ENCODE results near the gene GOPC. TPM values are rescaled to one million over a fixed set of nuclear protein-coding genes. Genes with fewer than 3 reads are reported as not detected.

The GOPC gene
- total RNA-seq, 1 donor from 2014 or later: 49.0 TPM

DNA sequence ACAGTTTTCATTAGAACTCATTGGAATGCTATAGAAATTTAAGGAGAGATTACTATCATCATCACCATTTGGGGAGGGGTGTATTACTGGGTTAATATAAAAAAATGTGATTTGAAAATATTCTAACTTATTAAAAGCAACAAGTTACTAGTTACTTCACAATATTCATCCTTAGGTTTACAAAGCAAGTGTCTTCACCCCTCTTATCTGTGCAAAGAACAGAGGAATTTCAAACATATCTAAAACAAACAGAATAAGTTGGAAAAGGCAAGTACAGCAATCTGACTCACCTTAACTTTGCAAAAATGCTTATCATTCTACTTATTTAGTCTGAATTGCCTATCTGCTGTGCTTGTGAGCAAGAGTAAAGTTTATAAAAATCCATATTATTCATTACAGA lies 87.0 kb downstream of the GOPC start:
- Histone ChIP-seq H3K36me3 (ENCODE audit: control insufficient read depth, insufficient read depth, low read length) (peaks cover 1% of the 10 kb centered on the region), H3K27me3 (ENCODE audit: control insufficient read depth, insufficient read depth, low read length) (no peaks in the 10 kb centered on the region), H3K4me3 (ENCODE audit: low read depth, low read length) (no peak overlapping the region)
- no peak for FAIRE-seq
- DNase-seq (ENCODE audit: low read depth): no peak
- TF ChIP-seq, protein P1, sequence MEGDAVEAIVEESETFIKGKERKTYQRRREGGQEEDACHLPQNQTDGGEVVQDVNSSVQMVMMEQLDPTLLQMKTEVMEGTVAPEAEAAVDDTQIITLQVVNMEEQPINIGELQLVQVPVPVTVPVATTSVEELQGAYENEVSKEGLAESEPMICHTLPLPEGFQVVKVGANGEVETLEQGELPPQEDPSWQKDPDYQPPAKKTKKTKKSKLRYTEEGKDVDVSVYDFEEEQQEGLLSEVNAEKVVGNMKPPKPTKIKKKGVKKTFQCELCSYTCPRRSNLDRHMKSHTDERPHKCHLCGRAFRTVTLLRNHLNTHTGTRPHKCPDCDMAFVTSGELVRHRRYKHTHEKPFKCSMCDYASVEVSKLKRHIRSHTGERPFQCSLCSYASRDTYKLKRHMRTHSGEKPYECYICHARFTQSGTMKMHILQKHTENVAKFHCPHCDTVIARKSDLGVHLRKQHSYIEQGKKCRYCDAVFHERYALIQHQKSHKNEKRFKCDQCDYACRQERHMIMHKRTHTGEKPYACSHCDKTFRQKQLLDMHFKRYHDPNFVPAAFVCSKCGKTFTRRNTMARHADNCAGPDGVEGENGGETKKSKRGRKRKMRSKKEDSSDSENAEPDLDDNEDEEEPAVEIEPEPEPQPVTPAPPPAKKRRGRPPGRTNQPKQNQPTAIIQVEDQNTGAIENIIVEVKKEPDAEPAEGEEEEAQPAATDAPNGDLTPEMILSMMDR (IDR thresholded peaks at IDR 0.05; ENCODE audit: insufficient read depth, low read length, severe bottlenecking): no peak

DNA sequence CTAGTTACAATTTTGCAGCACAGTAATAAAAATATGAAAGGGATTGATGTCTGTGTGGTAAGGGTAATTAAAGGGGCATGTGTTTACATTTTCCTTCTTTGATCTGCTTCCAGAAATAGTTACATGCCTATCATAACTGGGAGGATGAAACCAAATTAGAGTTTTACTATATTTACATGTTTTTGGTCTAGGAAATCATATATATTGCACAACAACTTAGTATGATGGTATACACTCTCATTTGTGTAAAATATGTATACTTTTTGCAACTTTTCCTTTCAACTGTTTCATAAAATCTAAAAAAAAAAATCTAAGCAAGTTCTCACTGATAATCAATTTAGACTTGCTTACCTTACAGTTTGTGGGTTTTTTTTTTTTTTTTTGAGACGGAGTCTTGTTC lies 87.7 kb downstream of the GOPC start:
- FAIRE-seq: no peak
- TF ChIP-seq, protein P1 (IDR thresholded peaks at IDR 0.05; ENCODE audit: insufficient read depth, low read length, severe bottlenecking): no peak
- Histone ChIP-seq H3K27me3 (ENCODE audit: control insufficient read depth, insufficient read depth, low read length) (no peaks in the 10 kb centered on the region), H3K36me3 (ENCODE audit: control insufficient read depth, insufficient read depth, low read length) (no peaks in the 10 kb centered on the region), H3K4me3 (ENCODE audit: low read depth, low read length) (no peak overlapping the region)
- DNase-seq (ENCODE audit: low read depth): no peak

DNA sequence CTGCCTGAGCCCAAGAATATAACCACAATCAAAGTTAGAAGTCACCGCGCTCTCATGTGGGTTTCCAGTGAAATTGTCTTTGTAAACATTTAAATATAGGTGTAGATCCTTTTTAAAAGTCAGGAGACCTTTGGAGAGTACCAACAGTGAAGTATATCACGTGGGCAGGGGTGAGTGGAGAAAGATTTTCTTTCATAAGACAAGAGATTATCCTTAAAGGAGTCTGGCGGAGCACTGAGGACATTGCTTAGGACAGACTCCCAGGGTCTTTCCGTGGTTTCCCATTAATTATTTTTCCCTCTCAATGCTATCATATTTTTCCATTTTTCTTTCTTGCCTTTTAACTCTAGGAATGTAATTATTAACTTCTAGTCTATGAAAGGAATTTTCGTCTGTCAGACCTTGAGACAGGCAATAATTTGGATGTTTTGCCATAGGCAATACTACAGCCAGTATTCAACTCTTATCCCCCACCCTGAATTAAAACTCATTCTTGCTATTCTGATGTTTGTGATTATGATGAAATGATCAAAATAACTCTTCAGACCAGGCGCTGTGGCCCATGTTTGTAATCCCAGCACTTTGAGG lies 88.4 kb downstream of the GOPC start:
- Histone ChIP-seq H3K27me3 (ENCODE audit: control insufficient read depth, insufficient read depth, low read length) (no peaks in the 10 kb centered on the region), H3K4me3 (ENCODE audit: low read depth, low read length) (no peak overlapping the region), H3K36me3 (ENCODE audit: control insufficient read depth, insufficient read depth, low read length) (no peaks in the 10 kb centered on the region)
- DNase-seq (ENCODE audit: low read depth): no peak
- FAIRE-seq: no peak
- TF ChIP-seq, protein P1 (IDR thresholded peaks at IDR 0.05; ENCODE audit: insufficient read depth, low read length, severe bottlenecking): no peak

DNA sequence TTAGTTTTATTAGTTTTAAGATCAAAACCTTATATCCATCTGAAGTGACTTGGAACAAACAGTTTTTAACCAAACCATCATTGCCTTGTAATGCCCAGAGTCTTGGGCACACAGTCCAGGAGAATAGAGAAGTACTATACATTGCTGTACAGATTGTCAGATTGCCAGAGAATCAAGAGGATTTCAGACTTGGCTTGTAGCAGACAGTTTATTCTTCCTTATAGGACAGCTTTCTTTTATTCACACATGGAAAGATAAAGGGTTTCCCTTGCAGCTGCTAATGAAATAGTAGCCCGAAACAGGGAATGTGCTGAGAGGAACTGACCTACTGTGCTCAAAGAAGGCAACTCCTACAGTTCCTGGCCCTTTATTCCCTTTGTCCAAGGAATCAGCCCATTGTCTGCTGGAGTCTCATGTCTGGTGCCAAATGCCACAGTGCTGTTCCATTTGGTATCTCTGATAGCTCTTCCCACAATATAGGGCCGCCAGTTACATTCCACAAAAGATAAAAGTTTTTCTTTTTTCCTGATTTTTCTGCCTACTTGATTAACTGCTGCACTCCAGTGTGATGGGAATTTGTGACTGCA lies 89.2 kb downstream of the GOPC start:
- Histone ChIP-seq H3K4me3 (ENCODE audit: low read depth, low read length) (no peak overlapping the region), H3K27me3 (ENCODE audit: control insufficient read depth, insufficient read depth, low read length) (no peaks in the 10 kb centered on the region), H3K36me3 (ENCODE audit: control insufficient read depth, insufficient read depth, low read length) (no peaks in the 10 kb centered on the region)
- TF ChIP-seq, protein P1 (IDR thresholded peaks at IDR 0.05; ENCODE audit: insufficient read depth, low read length, severe bottlenecking): no peak
- FAIRE-seq (no peak), DNase-seq (ENCODE audit: low read depth) (no peak)

DNA sequence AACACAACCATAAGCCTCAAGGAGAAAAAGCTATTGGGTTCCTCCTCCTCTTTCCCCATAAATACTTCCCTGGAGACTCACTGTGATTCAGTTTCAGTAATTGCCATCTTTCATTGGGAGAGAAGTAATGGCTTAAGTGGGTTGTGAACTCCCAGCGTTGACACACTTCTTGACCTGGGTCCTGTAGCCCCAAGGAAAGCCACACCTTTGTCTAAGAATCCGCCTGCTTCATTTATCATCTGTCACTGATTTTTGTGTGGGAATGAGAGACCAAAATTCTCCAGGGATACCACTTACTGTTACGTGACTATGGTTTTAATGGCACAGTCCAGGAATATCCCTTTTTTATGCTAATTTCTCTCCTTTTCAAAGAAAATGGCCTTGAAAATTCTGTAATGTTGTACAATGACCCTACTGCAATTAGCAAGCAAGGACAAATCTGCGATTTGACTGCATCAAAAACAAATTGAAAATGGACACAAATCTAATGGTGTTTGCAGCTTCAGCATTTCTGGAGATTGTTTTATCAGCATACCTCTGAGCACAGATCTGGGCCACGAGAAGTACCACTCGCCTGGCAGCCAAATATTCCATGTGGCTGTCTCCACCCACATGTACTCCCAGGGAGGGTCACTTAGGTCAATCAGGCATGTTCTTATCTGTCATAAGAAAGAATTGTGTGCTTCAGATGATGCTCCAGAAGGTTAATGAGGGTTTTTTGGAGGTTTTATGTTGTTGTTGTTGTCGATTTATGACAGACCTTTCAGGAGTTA lies 90.1 kb downstream of the GOPC start:
- TF ChIP-seq, protein P1 (IDR thresholded peaks at IDR 0.05; ENCODE audit: insufficient read depth, low read length, severe bottlenecking): no peak
- FAIRE-seq (no peak), DNase-seq (ENCODE audit: low read depth) (no peak)
- H3K36me3 ChIP-seq (ENCODE audit: control insufficient read depth, insufficient read depth, low read length): no peaks in the 10 kb centered on the region
- H3K27me3 ChIP-seq (ENCODE audit: control insufficient read depth, insufficient read depth, low read length): no peaks in the 10 kb centered on the region
- H3K4me3 ChIP-seq (ENCODE audit: low read depth, low read length): no peak overlapping the region

Other genes with a start within 250 kb of the GOPC start
- 0.26 and 0.38 TPM in 2 replicates for gene ROS1, start 176.6 kb downstream of the GOPC start, total RNA-seq
- 39.7 and 64.8 TPM in 2 replicates for gene DCBLD1, start 119.8 kb downstream of the GOPC start, total RNA-seq
- gene NUS1, start 73.0 kb upstream of the GOPC start, total RNA-seq: 29.5 and 31.5 TPM in 2 replicates